K562 (cell line): ENCODE results near the gene CLCN1. TPM values are rescaled to one million over a fixed set of nuclear protein-coding genes. Genes with fewer than 3 reads are reported as not detected.
A peak's percentile ranks its signal among the peaks of the same experiment; 100 is the strongest.

Experiments
- BRCA1 ChIP-seq, 2 experiments: fragments of 450-650 bp in 1 of 2; sonication (generic) in 1 of 2; formaldehyde crosslinking in 1 of 2; IDR thresholded peaks; 2 replicates each; pipeline versions ENCODE4 v1.5.0 to v1.6.1; 2017 to 2020; ENCODE audit warnings: mild to moderate bottlenecking in 1 of 2, missing genetic modification reagents in 1 of 2
- BRD9 ChIP-seq: fragments of 450-650 bp; IDR thresholded peaks from 2 replicates; pipeline ENCODE4 v1.6.1; 2018; ENCODE audit warnings: low read depth; ENCODE audit not compliant: partially characterized antibody
- CHD2 ChIP-seq: IDR thresholded peaks from 2 replicates; pipeline ENCODE4 v1.6.1; 2011; ENCODE audit warnings: low read depth, low read length
- CTCF ChIP-seq, 3 experiments: IDR thresholded peaks in 2 of 3; conservative IDR thresholded peaks in 1 of 3; 2 replicates each; pipeline ENCODE4 v1.5.1; 2011 to 2012; ENCODE audit warnings: low read length in 3 of 3, mild to moderate bottlenecking in 3 of 3, control low read depth in 2 of 3, improper control_type of control experiment in 1 of 3, inconsistent platforms in 1 of 3, low read depth in 1 of 3, mixed read lengths in 1 of 3, moderate library complexity in 1 of 3; ENCODE audit not compliant: insufficient read depth in 2 of 3
- DACH1 ChIP-seq: fragments of 450-650 bp; IDR thresholded peaks from 2 replicates; pipeline ENCODE4 v1.6.1; 2018; ENCODE audit not compliant: partially characterized antibody
- HDAC1 ChIP-seq, 2 experiments: fragments of 450-650 bp; IDR thresholded peaks; 2 replicates each; pipeline ENCODE4 v1.6.1; 2016 to 2017; ENCODE audit warnings: inconsistent platforms in 1 of 2, mild to moderate bottlenecking in 1 of 2, moderate library complexity in 1 of 2
- KLF10 ChIP-seq: fragments of 250-450 bp; sonication (Bioruptor Pico); IDR thresholded peaks from 2 replicates; pipeline ENCODE4 v1.6.1; 2021; ENCODE audit warnings: matching md5 sums
- MTA3 ChIP-seq: fragments of 450-650 bp; formaldehyde crosslinking; IDR thresholded peaks from 2 replicates; pipeline ENCODE4 v1.6.1; 2017; ENCODE audit warnings: mild to moderate bottlenecking, borderline replicate concordance
- TARDBP ChIP-seq: fragments of 450-650 bp; IDR thresholded peaks from 2 replicates; pipeline ENCODE4 v1.6.1; 2016
- THAP12 ChIP-seq: fragments of 250-450 bp; sonication (Bioruptor Pico); IDR thresholded peaks from 2 replicates; pipeline ENCODE4 v1.9.0; 2021; ENCODE audit warnings: mild to moderate bottlenecking, inconsistent platforms
- TOE1 ChIP-seq, 2 experiments: fragments of 450-650 bp in 1 of 2; sonication (generic) in 1 of 2; formaldehyde crosslinking in 1 of 2; IDR thresholded peaks; 2 replicates each; pipeline versions ENCODE4 v1.7.1 to v1.8.0; 2016 to 2022; ENCODE audit warnings: borderline replicate concordance in 2 of 2, mild to moderate bottlenecking in 2 of 2, antibody characterized with exemption in 1 of 2, inconsistent platforms in 1 of 2, low read depth in 1 of 2, missing genetic modification reagents in 1 of 2, moderate library complexity in 1 of 2
- XRCC4 ChIP-seq: IDR thresholded peaks from one replicate; pipeline ENCODE4 v1.6.1; 2011; ENCODE audit not compliant: insufficient read depth, insufficient read length; ENCODE audit errors: extremely low read depth
- ZNF518B ChIP-seq: fragments of 250-450 bp; sonication (Bioruptor Pico); IDR thresholded peaks from 2 replicates; pipeline ENCODE4 v1.5.0; 2021; ENCODE audit warnings: mild to moderate bottlenecking, moderate library complexity
- polyA plus RNA-seq, 8 experiments: library from polyadenylated mRNA; depleted of rRNA in 4 of 8; stranded (reverse) in 5 of 8; unstranded in 3 of 8; fragments of >200 nt; fragmentation: Nextera tagmentation in 2 of 8; fragmentation: Illumina TruSeq in 1 of 8; extraction: Ambion mirVana in 2 of 8; extraction: Trizol in 1 of 8; gene quantifications; 2 replicates each; pipeline versions ENCODE4 v1.2.1 to v1.2.3, GENCODE V29; 2011 to 2014; ENCODE audit warnings: inconsistent platforms in 1 of 8, missing spikeins in 1 of 8
- total RNA-seq, 7 experiments: library from RNA; depleted of rRNA in 6 of 7; stranded (reverse); fragments of >200 nt in 6 of 7; fragmentation: Illumina TruSeq in 2 of 7; extraction: Trizol in 2 of 7; gene quantifications; 2 replicates each; pipeline versions ENCODE4 v1.2.1 to v1.2.3, GENCODE V29; 2011 to 2021; ENCODE audit warnings: low replicate concordance in 1 of 7

CLCN1 gene
- total and polyA plus RNA-seq, 9 of the 15 experiments (the other 6 are each of a cell fraction or from before 2014, with no cell fraction given), result 0.01 to 0.11 (median 0.04) TPM; not detected in 4

- TF ChIP-seq ZNF518B (CRISPR knock-in tag) (no peak), XRCC4 (no peak), DACH1 (no peak), KLF10 (CRISPR knock-in tag) (no peak), MTA3 (no peak), TARDBP (no peak), THAP12 (no peak), BRD9 (no peak), HDAC1 (IDR thresholded peaks at IDR 0.05) (no peak), TOE1 (IDR thresholded peaks at IDR 0.05; ENCODE audit: borderline replicate concordance) (peak; percentile 86), TOE1 (CRISPR knock-in tag; IDR thresholded peaks at IDR 0.05; ENCODE audit: borderline replicate concordance, low read depth) (no peak), CHD2 (no peak), CTCF (IDR thresholded peaks at IDR 0.05 in 2 of 3, conservative IDR thresholded peaks at IDR 0.05 in 1 of 3; ENCODE audit: insufficient read depth in 2 of 3, low read depth in 1 of 3, low read length in 3 of 3) (peak in 2 of 3 experiments; percentile 21 to 23; a peak in 2 of 6 replicates), BRCA1 (IDR thresholded peaks at IDR 0.05) (no peak), BRCA1 (CRISPR knock-in tag; IDR thresholded peaks at IDR 0.05) (no peak)
These were observed 57.4 kb downstream of the CLCN1 start (continued) for GRCh38 chr7:143373255-143373794.
